Activated CD4-positive, alpha-beta T cell treated with anti-CD3 and anti-CD28 coated beads for 1 hour (primary cell): ENCODE measurements around the gene CALB2.
"Not testable (repeated sequence)": the region's sequence is repeated elsewhere in the genome, so short reads cannot be mapped to it uniquely, and the experiment has no call there.

Experiments
- DNase-seq: peaks from one replicate; pipeline ENCODE4 v3.0.0-alpha.2; 2020

Gene CALB2

GRCh38 chr16:71353736-71354135 lies 4.8 kb upstream of the CALB2 start:
- DNase-seq, result no peak

GRCh38 chr16:71354156-71354555 lies 4.4 kb upstream of the CALB2 start:
- DNase-seq, result no peak

GRCh38 chr16:71356051-71356740 lies 2.3 kb upstream of the CALB2 start:
- DNase-seq, result no peak

GRCh38 chr16:71356936-71357335 lies 1.6 kb upstream of the CALB2 start:
- DNase-seq, result not testable (repeated sequence)

GRCh38 chr16:71357681-71358080 lies 842 bp upstream of the CALB2 start:
- no peak for DNase-seq

- no peak for DNase-seq
These were observed 908 bp downstream of the CALB2 start for GRCh38 chr16:71359431-71359830.

- no peak for DNase-seq
These were observed 1.9 kb downstream of the CALB2 start for GRCh38 chr16:71360378-71360777.

GRCh38 chr16:71364133-71364681 lies 5.7 kb downstream of the CALB2 start:
- DNase-seq, result no peak

- no peak for DNase-seq
These were observed 6.5 kb downstream of the CALB2 start for GRCh38 chr16:71365021-71365420.

- no peak for DNase-seq
These were observed 8.9 kb downstream of the CALB2 start for GRCh38 chr16:71367241-71367976.

GRCh38 chr16:71368958-71369357 lies 10.4 kb downstream of the CALB2 start:
- DNase-seq, result no peak

GRCh38 chr16:71369494-71369893 lies 11.0 kb downstream of the CALB2 start:
- no peak for DNase-seq

- DNase-seq, result no peak
These were observed 12.7 kb downstream of the CALB2 start for GRCh38 chr16:71371237-71371636.

- no peak for DNase-seq
These were observed 14.6 kb downstream of the CALB2 start for GRCh38 chr16:71373073-71373472.

- no peak for DNase-seq
These were observed 18.1 kb downstream of the CALB2 start for GRCh38 chr16:71376465-71377157.

- no peak for DNase-seq
These were observed 21.2 kb downstream of the CALB2 start for GRCh38 chr16:71379711-71380110.

- DNase-seq, result no peak
These were observed 22.3 kb downstream of the CALB2 start for GRCh38 chr16:71380831-71381230.

- DNase-seq, result no peak
These were observed 24.7 kb downstream of the CALB2 start for GRCh38 chr16:71383054-71383773.

- DNase-seq, result no peak
These were observed 25.7 kb downstream of the CALB2 start for GRCh38 chr16:71384073-71384724.

- no peak for DNase-seq
These were observed 28.7 kb downstream of the CALB2 start for GRCh38 chr16:71387045-71387871.

- DNase-seq, result no peak
These were observed 30.8 kb downstream of the CALB2 start for GRCh38 chr16:71389330-71389729.
